Neutrophil (primary cell): ENCODE measurements around the gene GALNT18.

Experiments used
- H3K27ac ChIP-seq: fragments of 200-600 bp; sonication (generic); 2 replicates; pipeline ENCODE4 v1.5.1; 2016; ENCODE audit warnings: mild to moderate bottlenecking, moderate library complexity
- H3K27me3 ChIP-seq: fragments of 200-600 bp; sonication (generic); 2 replicates; pipeline ENCODE4 v1.6.0; 2016; ENCODE audit warnings: mild to moderate bottlenecking
- H3K36me3 ChIP-seq: fragments of 200-600 bp; sonication (generic); 2 replicates; pipeline ENCODE4 v1.5.1; 2017
- H3K4me1 ChIP-seq, 2 experiments: fragments of 200-600 bp in 1 of 2; sonication (generic) in 1 of 2; 1 replicate in 1 of 2; 2 replicates in 1 of 2; pipeline versions ENCODE4 v1.5.1 to v1.6.1; 2013 to 2016; ENCODE audit warnings: low read depth in 1 of 2, low read length in 1 of 2, mild to moderate bottlenecking in 1 of 2, moderate library complexity in 1 of 2; ENCODE audit not compliant: control insufficient read depth in 1 of 2, insufficient read depth in 1 of 2
- H3K4me3 ChIP-seq, 2 experiments: fragments of 200-600 bp in 1 of 2; sonication (generic) in 1 of 2; 1 replicate in 1 of 2; 2 replicates in 1 of 2; pipeline ENCODE4 v1.5.1; 2013 to 2016; ENCODE audit warnings: low read depth in 1 of 2, low read length in 1 of 2, mild to moderate bottlenecking in 1 of 2, moderate library complexity in 1 of 2
- H3K9me3 ChIP-seq: fragments of 200-600 bp; sonication (generic); 2 replicates; pipeline ENCODE4 v1.5.1; 2016
- CTCF ChIP-seq: fragments of 200-600 bp; sonication (generic); IDR thresholded peaks from 2 replicates; pipeline ENCODE4 v1.5.1; 2016; ENCODE audit warnings: antibody characterized with exemption

Gene GALNT18

GRCh38 chr11:11433960-11434359 is 187.8 kb downstream of the GALNT18 start:
- Histone ChIP-seq H3K36me3 (no peaks in the 10 kb centered on the region), H3K27ac (no peak overlapping the region), H3K27me3 (peaks cover 53% of the 10 kb centered on the region), H3K9me3 (no peaks in the 10 kb centered on the region), H3K4me3 (no peak overlapping the region), H3K4me1 (no peaks in the 10 kb centered on the region)
- no peak for TF ChIP-seq CTCF

GRCh38 chr11:11432621-11433319 is 189.0 kb downstream of the GALNT18 start:
- Histone ChIP-seq H3K9me3 (no peaks in the 10 kb centered on the region), H3K4me3 (no peak overlapping the region), H3K4me1 (no peaks in the 10 kb centered on the region), H3K27ac (no peak overlapping the region), H3K27me3 (peaks cover 55% of the 10 kb centered on the region), H3K36me3 (no peaks in the 10 kb centered on the region)
- no peak for TF ChIP-seq CTCF

- H3K4me3 ChIP-seq = no peak overlapping the region
- TF ChIP-seq CTCF = no peak
- H3K4me1 ChIP-seq = no peaks in the 10 kb centered on the region
- no peaks in the 10 kb centered on the region for H3K36me3 ChIP-seq
- H3K9me3 ChIP-seq = no peaks in the 10 kb centered on the region
- no peak overlapping the region for H3K27ac ChIP-seq
- peaks cover 59% of the 10 kb centered on the region for H3K27me3 ChIP-seq
These were observed 191.4 kb downstream of the GALNT18 start for GRCh38 chr11:11430431-11430830.

GRCh38 chr11:11428714-11429113 is 193.1 kb downstream of the GALNT18 start:
- H3K9me3 ChIP-seq = no peaks in the 10 kb centered on the region
- H3K4me3 ChIP-seq = no peak overlapping the region
- H3K27me3 ChIP-seq = peaks cover 69% of the 10 kb centered on the region
- H3K4me1 ChIP-seq = no peaks in the 10 kb centered on the region
- no peaks in the 10 kb centered on the region for H3K36me3 ChIP-seq
- H3K27ac ChIP-seq = no peak overlapping the region
- TF ChIP-seq CTCF = no peak

- H3K9me3 ChIP-seq = no peaks in the 10 kb centered on the region
- H3K4me1 ChIP-seq = no peaks in the 10 kb centered on the region
- no peak for TF ChIP-seq CTCF
- no peak overlapping the region for H3K27ac ChIP-seq
- H3K27me3 ChIP-seq = peaks cover 62% of the 10 kb centered on the region
- no peak overlapping the region for H3K4me3 ChIP-seq
- no peaks in the 10 kb centered on the region for H3K36me3 ChIP-seq
These were observed 194.3 kb downstream of the GALNT18 start for GRCh38 chr11:11427542-11427941.
